GM18511 (cell line): Measurements from ENCODE around the gene LRRC47.
"Not testable (repeated sequence)": the region's sequence is repeated elsewhere in the genome, so short reads cannot be mapped to it uniquely, and the experiment has no call there.

Source experiments
- ATAC-seq: cut with Tn5 transposase; IDR thresholded peaks from one replicate; pipeline ENCODE4 v1.9.1; 2021; ENCODE audit warnings: mild to moderate bottlenecking, moderate library complexity; ENCODE audit not compliant: unreplicated experiment

The LRRC47 gene

DNA sequence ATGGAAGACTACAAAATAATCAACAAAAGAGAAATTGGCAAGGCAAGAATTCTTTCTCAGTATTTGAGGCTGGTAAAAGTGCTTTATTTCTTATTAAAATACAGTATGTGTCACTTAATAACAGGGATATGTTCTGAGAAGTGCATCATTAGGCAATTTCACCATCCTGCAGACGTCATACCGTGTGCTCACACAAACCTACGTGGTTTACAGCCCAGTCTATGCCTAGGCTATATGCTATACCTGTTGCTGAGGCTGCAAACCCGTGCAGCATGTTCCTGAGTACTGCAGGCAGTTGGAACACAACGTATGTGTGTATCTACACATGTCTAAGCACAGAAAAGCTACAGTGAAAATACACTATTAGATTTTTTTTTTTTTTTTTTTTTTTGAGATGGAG, 46.8 kb downstream of the LRRC47 start:
- no peak for ATAC-seq

DNA sequence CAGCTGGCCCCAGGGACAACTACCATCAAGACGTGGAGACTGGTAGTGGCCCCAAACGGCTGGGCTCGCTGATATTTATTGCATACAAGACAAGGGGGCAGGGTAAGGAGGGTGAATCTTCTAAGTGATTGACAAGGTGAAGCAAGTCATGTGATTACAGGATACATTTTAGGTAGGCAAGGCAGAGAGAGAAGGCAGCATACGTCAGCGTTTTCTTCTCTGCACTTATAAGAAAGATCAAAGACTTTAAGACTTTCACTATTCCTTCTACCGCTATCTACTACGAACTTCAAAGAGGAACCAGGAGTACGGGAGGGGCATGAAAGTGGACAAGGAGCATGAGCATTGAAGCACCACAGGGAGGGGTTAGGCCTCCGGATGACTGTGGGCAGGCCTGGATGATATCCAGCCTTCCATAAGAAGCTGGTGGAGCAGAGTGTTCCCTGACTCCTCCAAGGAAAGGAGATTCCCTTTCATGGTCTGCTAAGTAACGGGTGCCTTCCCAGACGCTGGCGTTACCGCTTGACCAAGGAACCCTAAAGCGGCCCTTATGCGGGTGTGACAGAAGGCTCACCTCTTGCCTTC, 47.9 kb downstream of the LRRC47 start:
- not testable (repeated sequence) for ATAC-seq

DNA sequence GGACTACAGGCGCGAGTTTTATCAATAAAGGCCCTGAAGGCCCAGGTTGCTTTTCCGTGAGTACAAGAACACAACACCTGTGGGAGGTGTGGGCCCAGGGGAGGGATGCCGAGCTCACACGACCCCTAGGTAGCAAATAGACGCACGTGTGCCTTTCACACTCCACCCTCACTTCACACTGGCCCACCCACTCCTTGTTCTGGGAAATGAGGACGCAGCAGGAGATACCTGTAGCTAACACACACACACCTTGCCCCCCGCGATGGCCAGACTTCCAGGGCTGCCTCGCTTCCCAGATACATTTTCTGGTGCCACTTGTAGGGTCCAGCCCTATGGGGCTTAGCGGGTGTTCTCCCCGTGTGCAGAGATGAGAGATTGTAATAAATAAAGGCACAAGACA, 48.4 kb downstream of the LRRC47 start:
- no peak for ATAC-seq

DNA sequence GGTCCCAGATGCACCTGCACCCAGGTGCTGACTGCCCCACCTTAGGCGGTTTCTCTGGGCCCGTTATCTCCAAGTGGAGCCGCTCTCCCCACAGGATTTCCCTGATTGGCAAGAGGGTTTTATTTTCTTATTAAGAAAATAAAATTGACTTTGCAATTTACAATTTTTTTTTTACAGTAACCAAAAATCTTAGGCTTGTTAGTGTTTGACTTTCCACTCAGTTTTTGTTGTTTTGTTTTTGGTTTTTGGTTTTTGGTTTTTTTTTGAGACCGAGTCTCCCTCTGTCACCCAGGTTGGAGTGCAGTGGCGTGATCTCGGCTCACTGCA, 48.8 kb downstream of the LRRC47 start:
- ATAC-seq = no peak

DNA sequence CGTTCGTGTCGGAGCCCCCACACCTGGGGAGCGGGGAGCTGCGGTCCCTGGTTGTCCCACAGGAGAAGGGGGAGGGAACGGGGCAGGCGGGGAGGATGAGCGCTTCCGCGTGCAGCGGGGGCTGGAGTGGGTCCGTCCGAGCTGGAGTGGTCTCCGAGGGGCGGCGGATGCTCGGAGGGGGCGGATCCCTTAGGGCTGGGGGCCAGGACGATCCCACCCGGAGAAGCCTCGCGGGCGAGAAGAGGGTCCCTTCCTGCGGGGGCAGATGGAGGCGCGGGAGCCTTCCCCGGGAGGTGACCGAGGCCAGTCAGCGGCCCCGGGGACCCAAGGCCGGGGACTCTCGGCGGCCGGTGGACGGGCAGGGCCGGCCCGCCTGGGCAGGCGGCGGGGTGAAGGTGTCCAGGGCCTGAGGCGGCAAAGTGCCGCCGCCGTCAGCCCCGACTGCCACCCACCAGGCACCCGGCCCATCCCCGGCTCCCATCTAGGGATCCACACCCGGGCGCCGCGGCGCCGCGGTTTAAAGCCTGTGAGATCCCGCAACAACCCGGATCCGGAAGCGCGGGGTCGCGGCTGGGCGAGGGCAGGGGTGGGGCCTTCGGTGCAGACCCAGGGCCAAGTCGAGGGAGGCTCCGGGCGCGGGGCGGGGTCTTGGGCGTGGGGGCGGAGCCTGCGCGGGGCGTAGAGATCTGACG, 49.3 kb downstream of the LRRC47 start:
- ATAC-seq = peak; percentile 76

DNA sequence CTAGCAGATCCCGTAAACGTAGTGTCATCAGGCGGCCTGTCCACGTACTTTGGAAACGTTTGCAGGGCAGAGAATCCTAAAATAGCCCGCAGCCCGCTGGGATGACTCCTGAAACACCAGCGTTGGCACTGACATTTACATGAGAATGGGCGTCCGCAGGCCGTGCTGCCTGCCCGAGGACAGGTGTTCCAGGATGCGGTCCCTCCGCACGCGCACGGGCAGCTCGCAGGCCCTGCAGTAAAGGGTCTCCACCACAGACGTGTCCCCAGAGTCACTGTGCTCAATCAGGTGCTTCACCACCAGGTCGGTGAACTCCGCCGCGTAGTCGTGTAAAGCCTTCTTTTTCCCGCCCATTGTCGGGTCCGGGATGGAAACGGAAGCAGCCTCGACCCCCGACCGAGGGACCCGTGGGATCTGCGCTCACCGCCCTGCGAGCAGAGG, 49.9 kb downstream of the LRRC47 start:
- peak; percentile 31 for ATAC-seq

DNA sequence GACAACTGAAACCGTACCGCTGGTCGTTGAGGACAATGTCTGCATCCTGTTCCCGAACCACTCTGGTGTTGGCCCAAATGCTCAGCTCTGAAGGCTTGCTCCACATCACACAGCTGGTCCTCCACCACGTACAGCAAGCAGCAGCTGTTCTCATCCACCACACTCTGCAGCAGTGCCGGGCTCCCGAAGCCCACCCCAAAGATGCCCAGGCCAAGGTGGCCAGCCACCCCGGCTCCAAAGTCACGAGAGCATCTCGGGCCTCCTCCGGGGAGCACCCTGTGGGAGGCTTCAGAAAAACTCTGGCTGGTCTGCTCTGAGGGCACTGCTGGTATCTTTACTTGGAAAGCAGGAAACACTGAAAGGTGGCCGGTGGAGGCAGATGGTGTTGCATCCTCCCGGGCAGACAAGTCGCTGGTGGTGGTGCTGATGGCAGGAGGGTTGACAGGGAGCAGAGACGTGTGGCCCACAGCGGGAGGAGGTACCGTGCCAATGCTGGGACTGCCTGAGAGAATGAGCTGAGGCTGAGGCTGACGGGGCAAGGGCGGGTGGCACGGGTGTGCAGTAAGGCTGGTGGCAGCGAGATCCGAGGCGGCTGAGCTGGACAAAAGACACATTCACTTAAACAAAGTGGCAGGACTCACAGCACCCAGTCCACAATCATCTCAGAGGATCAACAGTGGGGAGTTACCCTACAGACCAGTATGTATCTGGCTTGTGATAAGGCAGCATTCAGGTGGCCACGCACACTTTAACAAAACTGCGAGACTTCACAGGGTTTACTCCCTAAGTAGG, 50.5 kb downstream of the LRRC47 start:
- ATAC-seq = no peak

DNA sequence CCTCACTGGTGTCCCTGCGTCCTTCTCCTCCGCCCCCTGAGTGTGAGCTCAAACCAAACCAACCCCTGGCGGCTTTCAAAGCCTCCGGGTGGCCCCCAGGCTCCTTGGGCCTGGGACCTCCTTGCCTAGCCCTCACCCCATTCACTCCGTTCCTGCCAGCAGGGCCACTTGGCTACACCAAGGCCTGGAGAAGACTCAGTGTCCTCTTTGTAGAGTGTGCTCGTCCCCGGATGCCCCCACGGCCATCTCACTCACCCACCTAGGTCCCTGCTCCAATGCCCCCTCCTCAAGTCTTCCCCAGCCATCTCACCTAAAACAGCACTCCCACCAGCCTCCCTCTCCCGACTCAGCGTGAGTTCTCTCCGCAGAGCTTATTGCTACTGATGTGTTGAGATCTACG, 51.2 kb downstream of the LRRC47 start:
- ATAC-seq = no peak

DNA sequence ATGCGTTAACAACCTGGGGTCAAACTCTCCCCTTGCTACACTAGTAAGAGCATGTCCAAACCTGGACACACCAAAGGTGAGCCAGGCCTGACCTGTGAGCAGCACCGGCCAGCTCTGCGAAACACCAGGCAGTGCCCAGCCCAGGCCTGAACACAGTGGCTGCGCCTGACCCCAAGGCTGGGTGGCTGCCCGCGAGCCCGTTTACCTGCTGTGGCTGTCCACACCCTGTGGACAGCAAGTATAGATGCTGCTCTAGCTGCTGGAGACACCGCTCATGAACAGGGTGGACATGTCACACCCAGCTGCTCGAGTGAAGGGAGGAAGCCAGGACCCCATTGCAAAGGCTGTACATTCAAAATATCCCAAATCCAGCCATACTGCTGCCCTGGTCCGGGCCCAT, 51.7 kb downstream of the LRRC47 start:
- no peak for ATAC-seq

DNA sequence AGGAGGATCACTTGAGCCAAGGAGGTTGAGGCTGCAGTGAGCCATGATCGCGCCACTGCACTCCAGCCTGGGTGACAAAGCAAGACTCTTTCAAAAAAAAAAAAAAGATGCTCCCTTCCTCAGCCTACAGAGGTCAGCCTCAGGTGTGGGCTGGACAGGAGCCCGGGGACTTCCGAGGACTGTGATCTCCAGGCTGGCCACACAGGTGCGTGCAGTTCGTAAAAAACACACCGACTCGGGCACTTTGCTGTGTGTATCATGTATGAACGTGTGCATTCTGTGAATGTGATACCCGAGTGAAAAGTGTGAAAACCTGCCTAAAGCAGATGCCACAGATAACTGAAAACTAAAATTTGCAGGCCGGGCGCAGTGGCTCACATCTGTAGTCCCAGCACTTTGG, 52.5 kb downstream of the LRRC47 start:
- no peak for ATAC-seq

DNA sequence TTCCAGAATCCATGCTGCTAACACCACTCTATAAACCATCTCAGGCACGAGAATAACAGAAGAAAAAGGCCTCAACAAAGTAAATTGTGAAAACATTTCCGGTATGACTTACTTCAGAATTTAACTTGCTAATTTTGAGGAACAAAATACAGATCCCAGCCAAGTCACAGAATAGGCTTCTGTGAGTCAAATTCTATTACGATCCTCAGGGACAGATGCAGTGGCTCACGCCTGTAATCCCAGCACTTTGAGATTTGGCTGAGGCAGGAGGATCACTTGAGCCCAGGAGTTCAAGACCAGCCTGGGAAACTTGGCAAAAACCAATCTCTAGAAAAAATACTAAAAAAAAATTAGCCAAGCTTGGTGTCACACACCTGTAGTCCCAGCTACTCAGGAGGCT, 52.9 kb downstream of the LRRC47 start:
- no peak for ATAC-seq

DNA sequence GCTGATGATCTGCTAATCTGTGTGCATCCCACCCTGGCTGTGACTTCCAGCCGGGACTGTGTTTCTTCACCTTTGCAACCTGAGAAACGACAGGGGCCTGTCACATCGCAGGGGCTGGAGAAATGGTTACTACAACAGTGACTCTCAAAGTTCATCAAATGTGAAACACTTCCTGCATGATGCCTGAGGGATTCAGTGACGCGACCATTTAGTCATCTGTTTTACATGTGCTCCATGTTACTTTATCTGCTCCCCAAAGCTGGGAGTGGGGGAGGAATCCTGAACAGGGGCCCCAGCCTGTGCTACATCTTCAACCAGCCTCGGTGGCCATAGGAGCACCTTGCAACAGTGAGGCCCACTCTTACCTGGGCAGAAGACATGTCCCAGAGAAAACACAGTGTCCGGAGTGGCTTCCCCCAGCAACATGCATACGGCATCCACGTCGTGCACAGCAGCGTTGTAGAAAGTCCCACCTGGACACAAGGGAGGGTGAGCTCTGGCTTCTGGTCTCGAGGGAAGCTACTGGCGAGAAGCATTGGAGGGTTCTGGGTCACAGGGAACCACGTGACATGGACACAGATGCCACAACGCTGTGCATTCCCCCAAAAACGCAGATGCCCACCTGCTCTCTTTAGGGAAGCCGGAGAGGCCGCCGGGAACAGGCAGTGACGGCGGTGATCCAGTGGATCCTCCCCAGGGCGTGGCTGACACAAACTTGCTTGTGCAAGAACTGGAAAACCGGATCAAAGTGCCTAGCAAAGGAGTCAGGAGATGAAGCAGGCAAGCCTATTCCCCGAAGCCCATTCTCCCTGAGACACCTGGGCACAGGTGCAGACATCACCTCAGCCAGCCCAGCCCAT, 53.6 kb downstream of the LRRC47 start:
- no peak for ATAC-seq

DNA sequence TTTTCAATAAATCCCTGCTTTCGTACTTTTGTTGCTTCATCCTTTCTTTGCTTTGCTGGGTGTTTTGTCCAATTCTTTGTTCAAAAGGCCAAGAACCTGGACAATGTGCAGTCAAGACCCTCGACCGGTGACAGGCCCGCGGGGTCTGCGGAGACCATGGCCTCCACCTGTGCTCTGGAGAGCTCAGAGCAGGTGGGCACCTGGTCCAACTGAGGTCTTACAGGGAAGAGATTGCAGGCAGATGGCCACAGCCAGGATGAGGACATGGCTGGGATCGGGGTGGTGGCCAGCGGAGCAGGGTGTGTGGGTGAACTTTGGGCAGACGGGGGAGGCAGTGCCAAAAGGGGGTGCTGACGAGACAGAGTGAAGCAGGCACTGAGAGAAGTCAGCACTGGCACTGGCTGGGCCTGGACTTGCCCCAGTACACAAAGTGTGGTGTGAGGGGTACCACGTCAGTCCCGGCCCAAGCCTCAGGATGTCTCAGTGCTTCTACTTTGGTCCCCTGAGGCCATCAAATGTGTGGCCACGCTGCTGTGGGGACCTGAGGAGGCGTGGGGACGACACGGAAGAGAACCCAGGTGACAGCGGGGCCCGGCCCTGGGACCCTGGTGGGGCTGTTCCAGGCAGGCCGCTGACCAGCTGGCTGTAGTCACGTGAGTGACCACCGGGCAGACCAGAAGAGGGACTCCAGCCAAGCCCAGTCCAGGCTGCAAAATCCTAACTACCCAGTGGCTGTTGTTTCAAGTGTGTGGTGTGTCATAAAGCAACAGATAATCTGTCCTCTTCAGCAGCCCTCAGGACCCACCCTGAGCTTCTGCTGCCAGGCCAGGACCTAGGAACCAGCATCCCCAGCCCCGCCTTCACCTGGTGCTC, 54.5 kb downstream of the LRRC47 start:
- no peak for ATAC-seq

DNA sequence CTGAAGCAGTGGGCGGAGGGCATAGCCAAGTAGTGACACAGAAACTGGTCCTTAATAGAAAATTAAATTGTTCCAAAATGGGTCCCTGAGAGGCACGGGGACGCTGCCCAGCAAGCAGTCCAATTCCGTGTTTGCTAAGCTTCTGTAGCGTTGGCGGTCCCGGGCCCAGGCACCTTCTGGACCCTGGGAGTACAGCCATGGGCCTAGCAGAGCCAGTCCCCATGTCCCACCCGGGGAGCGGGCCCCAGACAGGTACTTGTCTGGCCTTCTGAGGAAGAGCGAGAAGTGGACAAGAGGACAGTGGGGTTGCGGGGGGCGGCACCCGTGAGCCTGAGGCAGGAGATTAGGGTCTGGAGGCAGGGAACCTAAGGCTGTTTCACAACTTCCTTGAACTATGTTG, 55.5 kb downstream of the LRRC47 start:
- ATAC-seq = no peak

DNA sequence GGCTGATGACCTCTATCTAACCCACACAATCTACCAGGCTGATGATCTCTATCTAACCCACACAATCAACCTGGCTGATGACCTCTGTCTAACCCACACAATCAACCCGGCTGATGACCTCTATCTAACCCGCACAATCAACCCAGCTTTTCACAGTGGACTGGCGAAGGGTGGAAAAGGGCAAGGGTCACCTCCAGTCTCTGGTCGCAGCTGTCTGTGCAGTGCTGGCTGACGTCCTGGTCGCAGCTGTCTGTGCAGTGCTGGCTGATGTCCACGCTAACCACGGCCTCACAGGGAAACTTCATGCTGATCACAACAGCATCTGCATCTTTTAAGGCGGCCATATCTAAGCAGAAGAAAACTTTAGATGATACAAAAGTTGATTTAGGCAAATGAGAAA, 56.3 kb downstream of the LRRC47 start:
- ATAC-seq = no peak

DNA sequence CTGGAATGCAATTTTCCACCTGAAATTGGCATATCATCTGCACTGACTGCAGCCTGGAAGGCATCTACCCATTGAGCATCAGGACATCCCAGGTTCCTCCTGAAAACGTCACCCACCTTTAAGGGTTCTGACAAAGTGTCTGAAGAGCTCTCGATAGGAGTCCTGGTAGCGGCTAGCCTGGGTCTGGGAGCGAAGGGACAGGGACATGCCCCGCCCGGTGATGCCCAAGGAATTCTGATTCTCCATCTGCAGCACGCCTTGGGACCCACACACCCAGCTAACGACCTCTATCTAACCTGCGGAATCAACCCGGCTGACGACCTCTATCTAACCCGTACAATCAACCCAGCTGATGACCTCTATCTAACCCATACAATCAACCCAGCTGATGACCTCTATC, 57.4 kb downstream of the LRRC47 start:
- no peak for ATAC-seq

DNA sequence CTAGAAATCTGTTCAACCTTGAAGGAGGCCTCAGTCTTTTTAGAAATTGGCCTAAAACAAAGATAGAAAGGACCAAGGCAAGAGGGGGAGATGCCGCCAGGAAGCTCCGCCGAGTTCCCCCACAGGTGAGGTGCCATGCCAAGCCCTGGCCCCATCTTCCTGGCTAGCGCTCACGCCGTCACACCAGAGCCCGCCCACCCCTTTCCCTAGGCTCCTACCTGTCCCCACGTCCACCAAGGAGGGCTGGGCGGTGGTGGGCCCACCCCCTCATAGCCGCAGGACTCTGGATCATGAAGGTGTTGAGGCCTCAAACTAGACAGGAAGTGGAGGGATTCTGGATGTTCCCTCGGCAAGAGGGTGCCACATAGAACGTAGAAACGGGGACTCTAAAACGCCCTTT, 59.6 kb downstream of the LRRC47 start:
- no peak for ATAC-seq

DNA sequence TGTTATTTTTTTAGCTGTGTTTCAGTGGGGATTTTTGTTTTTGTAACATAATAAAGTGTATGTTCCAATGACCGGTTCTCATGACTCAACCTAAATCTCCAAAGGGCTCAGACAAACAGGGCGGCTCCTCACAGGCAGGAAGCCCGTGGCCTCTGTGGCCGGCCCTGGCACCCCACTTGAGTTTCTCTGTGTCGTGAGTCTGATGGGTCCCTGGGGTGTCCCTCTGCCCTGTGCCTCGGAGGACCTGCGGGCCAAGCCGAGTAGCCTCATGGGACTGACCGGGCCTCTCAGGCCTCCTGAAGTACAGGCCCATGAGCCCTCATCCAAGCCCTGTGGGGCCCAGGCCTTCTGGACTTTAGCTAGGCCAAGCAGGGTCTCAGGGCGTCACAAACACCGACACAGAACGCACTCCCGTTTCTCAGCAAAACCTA, 60.2 kb downstream of the LRRC47 start:
- ATAC-seq = no peak

DNA sequence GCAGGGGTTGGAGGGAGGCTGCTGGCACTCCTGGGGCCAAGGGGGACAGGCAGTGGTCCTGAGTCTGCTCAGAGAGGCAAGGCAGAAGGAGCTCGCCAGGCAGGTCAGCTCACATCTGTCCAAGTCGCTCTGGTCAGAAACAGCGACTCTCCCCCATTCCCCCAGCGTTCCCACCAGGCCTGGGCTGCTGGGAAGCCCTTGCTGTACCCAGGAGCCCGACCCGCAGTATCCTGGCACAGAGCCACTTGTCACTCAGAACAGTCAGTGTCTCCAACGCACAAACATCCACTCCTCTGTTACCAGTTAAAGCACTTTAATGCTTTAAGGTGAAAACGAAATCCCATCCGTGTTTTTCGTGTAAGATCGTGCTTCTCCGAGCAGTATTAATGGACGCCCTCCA, 60.6 kb downstream of the LRRC47 start:
- ATAC-seq = no peak

DNA sequence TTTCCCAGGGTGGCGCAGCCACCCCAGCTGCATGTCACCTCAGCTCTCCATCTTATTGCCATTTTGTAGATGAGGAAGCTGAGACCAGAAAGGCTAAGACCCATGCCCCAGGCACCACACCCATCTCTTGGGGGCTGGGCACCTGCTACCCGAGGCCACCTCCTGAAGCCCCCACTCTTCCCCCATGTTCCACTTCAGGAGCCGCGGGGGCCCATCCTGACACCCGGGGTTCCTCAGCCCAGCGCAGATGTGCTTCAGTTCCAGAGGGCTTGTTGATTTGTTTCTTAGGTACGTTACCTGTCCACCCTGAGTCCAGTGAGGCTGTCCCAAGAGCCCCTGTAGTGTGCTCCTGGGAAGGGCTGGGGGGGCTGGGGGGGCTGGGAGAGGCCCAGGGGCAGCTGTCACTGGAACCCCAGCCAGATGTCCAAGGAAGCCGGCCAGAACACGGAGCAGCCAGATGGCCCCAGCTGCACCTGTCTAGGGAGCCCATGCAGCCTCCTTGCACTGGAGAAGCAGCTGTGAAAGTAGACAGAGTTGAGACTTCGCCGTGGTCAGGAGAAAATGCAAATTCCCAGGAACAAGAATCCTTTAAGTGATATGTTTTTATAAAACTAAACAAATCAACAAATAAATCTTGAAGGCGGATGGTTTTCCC, 61.1 kb downstream of the LRRC47 start:
- ATAC-seq = no peak
